Pancreas (tissue), 10 donors: ENCODE measurements around the gene INPP5E. TPM values are rescaled to one million over a fixed set of nuclear protein-coding genes. Genes with fewer than 3 reads are reported as not detected.

ENCODE experiments used
- ATAC-seq, 4 donors: fragments of 200-7000 bp; cut with Tn5 transposase; one replicate each; pipeline versions ENCODE4 v1.8.0 to v1.9.1; 2020; ENCODE audit warnings: mild to moderate bottlenecking in 4 of 4, moderate library complexity in 4 of 4
- DNase-seq, 6 donors: peaks; one replicate each; pipeline ENCODE4 v3.0.0-alpha.2; 2020
- FAIRE-seq: peaks from 2 replicates; lab custom pipeline; 2012; peaks lifted over from hg19 to GRCh38; lab: Jason Lieb, UNC
- H3K27ac ChIP-seq, 4 donors: fragments of 200-600 bp; sonication (generic); 1 replicate in 3 of 4; 2 replicates in 1 of 4; pipeline versions ENCODE4 v1.5.0 to v1.8.0; 2020
- H3K27me3 ChIP-seq, 4 donors: fragments of 200-600 bp; one replicate each; pipeline ENCODE4 v1.8.0; 2021
- H3K36me3 ChIP-seq, 3 donors: fragments of 200-600 bp; sonication (generic) in 1 of 3; one replicate each; pipeline versions ENCODE4 v1.5.0 to v1.8.0; 2020 to 2021
- H3K4me1 ChIP-seq, 3 donors: fragments of 200-600 bp; one replicate each; pipeline ENCODE4 v1.8.0; 2021
- H3K4me3 ChIP-seq, 4 donors: fragments of 200-600 bp; sonication (generic) in 2 of 4; one replicate each; pipeline versions ENCODE4 v1.5.0 to v1.8.0; 2020 to 2021
- H3K9me3 ChIP-seq, 4 donors: fragments of 200-600 bp; one replicate each; pipeline ENCODE4 v1.8.0; 2021
- CTCF ChIP-seq, 4 donors: fragments of 200-600 bp; sonication (generic) in 3 of 4; IDR thresholded peaks; one replicate each; pipeline versions ENCODE4 v1.5.0 to v1.8.0; 2021; ENCODE audit warnings: antibody characterized with exemption in 4 of 4
- WGBS, 2 donors: extraction: QIAGEN DNeasy Blood & Tissue Kit; methylation state at CpG; one replicate each; pipeline ENCODE4 v1.1.7; 2013; 5-methylcytosine and 5-hydroxymethylcytosine counted together
- intact Hi-C, 3 donors: fragments of 100-400 bp; cut with DNase I; formaldehyde crosslinking; loops; one replicate each; pipeline versions ENCODE4 v1.11.1 to v1.14.2; 2022
- polyA plus RNA-seq, 2 donors: library from polyadenylated mRNA; stranded (reverse); fragments of 200-250 nt; gene quantifications; one replicate each; pipeline ENCODE4 v1.2.3, GENCODE V29; 2013
- total RNA-seq, 6 donors: library from RNA; stranded (reverse); fragmentation: NEBNext Ultra II Directional in 4 of 6; extraction: Animal tissue kit (Norgen Biotek cat#: 25700) in 4 of 6; gene quantifications; one replicate each; pipeline versions ENCODE4 v1.2.1 to v1.2.4, GENCODE V29; 2021 to 2023
- donor health status: healthy with polysubstance abuse.
- donor health status: DM: no; HTN: no; CAD: no; lungs with moderate emphysema.
- donor health status: DM: no; HTN: no; CAD: no.
- donor health status: control.
- donor health status: control.
- donor health status: Bipolar disorder and iron deficiency.
- donor health status: DM: yes; HTN: yes; CAD: no.
- donor health status: DM: no; HTN: no; CAD: no.
- donor health status: DM: no; HTN: no; CAD: no.
- donor health status: DM: yes; HTN: yes; CAD: no.

Gene INPP5E
- total and polyA plus RNA-seq, 8 donors, result 3.8 to 14.9 (median 5.7) TPM

GRCh38 chr9:136459425-136459824 is 19.8 kb upstream of the INPP5E start:
- no peaks in the 10 kb centered on the region for H3K27me3 ChIP-seq
- WGBS, 2 donors, result 92 to 94% methylated on average over 28 of the region's 28 CpGs
- H3K4me3 ChIP-seq, result no peak overlapping the region
- intact Hi-C loops, result no loop called here
- peaks cover 12 to 98% (median 65%) of the 10 kb centered on the region in 3 donors for H3K36me3 ChIP-seq
- no peak overlapping the region for H3K27ac ChIP-seq
- no peak for TF ChIP-seq CTCF (IDR thresholded peaks at IDR 0.05)
- no peak for DNase-seq
- no peak for ATAC-seq
- no peak for FAIRE-seq
- H3K9me3 ChIP-seq, result no peaks in the 10 kb centered on the region
- H3K4me1 ChIP-seq, result no peaks in the 10 kb centered on the region

- H3K9me3 ChIP-seq, result no peaks in the 10 kb centered on the region
- 96% methylated on average over 24 of the region's 24 CpGs for WGBS, 2 donors
- H3K27ac ChIP-seq, result no peak overlapping the region
- H3K4me3 ChIP-seq, result no peak overlapping the region
- no peaks in the 10 kb centered on the region for H3K27me3 ChIP-seq
- FAIRE-seq (no peak), DNase-seq (no peak), ATAC-seq (no peak)
- no peak for TF ChIP-seq CTCF (IDR thresholded peaks at IDR 0.05)
- H3K4me1 ChIP-seq, result no peaks in the 10 kb centered on the region
- peaks cover 3 to 91% (median 53%) of the 10 kb centered on the region in 3 donors for H3K36me3 ChIP-seq
- intact Hi-C loops, result no loop called here
These were observed 17.7 kb upstream of the INPP5E start for GRCh38 chr9:136457326-136457725.

- no peaks in the 10 kb centered on the region for H3K9me3 ChIP-seq
- ATAC-seq, result no peak
- FAIRE-seq, result no peak
- no peak overlapping the region for H3K27ac ChIP-seq
- no peaks in the 10 kb centered on the region for H3K4me1 ChIP-seq
- WGBS, 2 donors, result 80 to 83% methylated on average over 9 of the region's 9 CpGs
- no peaks in the 10 kb centered on the region for H3K27me3 ChIP-seq
- intact Hi-C loops, result no loop called here
- no peak overlapping the region for H3K4me3 ChIP-seq
- peaks cover 3 to 86% (median 51%) of the 10 kb centered on the region in 3 donors for H3K36me3 ChIP-seq
- no peak for DNase-seq
- no peak for TF ChIP-seq CTCF (IDR thresholded peaks at IDR 0.05)
These were observed 16.6 kb upstream of the INPP5E start for GRCh38 chr9:136456258-136456657.

GRCh38 chr9:136455043-136456002 is 15.7 kb upstream of the INPP5E start:
- no peaks in the 10 kb centered on the region for H3K4me1 ChIP-seq
- H3K9me3 ChIP-seq, result no peaks in the 10 kb centered on the region
- FAIRE-seq, result no peak

More at GRCh38 chr9:136455043-136456002, 15.7 kb upstream of the INPP5E start:
- Histone ChIP-seq H3K27me3 (no peaks in the 10 kb centered on the region), H3K4me3 (no peak overlapping the region), H3K27ac (no peak overlapping the region), H3K36me3 (peaks cover 3 to 86% (median 53%) of the 10 kb centered on the region in 3 donors)
- ATAC-seq (peak in 1 of 4 donors; percentile 11), DNase-seq (no peak)
- WGBS, 2 donors, result 92% methylated on average over 36 to 43 of the region's 43 CpGs
- TF ChIP-seq CTCF (IDR thresholded peaks at IDR 0.05), result no peak
- intact Hi-C loops, result no loop called here
